OCI-LY7 (cell line): ENCODE measurements around the gene AGBL4. TPM values are rescaled to one million over a fixed set of nuclear protein-coding genes. Genes with fewer than 3 reads are reported as not detected.

ENCODE experiments used
- BruUV-seq: library from RNA; stranded (reverse); fragments of 400-500 nt; replicated peaks from 2 replicates; lab custom pipeline; 2021; lab: Mats Ljungman, UMichigan
- CTCF ChIA-PET: fragments of 300-600 bp; sonication (Branson Sonifier 250); formaldehyde crosslinking; loops from one replicate; lab custom pipeline; 2022; ENCODE audit warnings: antibody characterized with exemption; ENCODE audit not compliant: unreplicated experiment; lab: Charles Lee
- POLR2A ChIA-PET: fragments of 300-600 bp; sonication (Branson Sonifier 250); formaldehyde crosslinking; loops from one replicate; lab custom pipeline; 2022; ENCODE audit warnings: antibody characterized with exemption; lab: Charles Lee
- DNase-seq: peaks from one replicate; pipeline ENCODE4 v3.0.0-alpha.2; 2015; ENCODE audit warnings: low spot score
- H2AFZ ChIP-seq: fragments of 200-600 bp; sonication (generic), shearing (Covaris generic); 2 replicates; pipeline ENCODE4 v1.6.1; 2014; ENCODE audit warnings: mild to moderate bottlenecking, antibody characterized with exemption, low read length, moderate library complexity
- H3K27ac ChIP-seq: fragments of 200-600 bp; sonication (generic); 2 replicates; pipeline ENCODE4 v1.5.1; 2014; ENCODE audit warnings: mixed run types, low read depth, mild to moderate bottlenecking, moderate library complexity, low read length, inconsistent platforms; ENCODE audit not compliant: poor library complexity, severe bottlenecking
- H3K36me3 ChIP-seq: fragments of 200-600 bp; sonication (generic); 2 replicates; pipeline ENCODE4 v1.6.1; 2014; ENCODE audit warnings: mild to moderate bottlenecking, antibody characterized with exemption, low read length, moderate library complexity, mixed read lengths; ENCODE audit not compliant: insufficient read depth
- H3K4me1 ChIP-seq: fragments of 200-600 bp; sonication (generic); 2 replicates; pipeline ENCODE4 v1.5.1; 2014; ENCODE audit warnings: mild to moderate bottlenecking, low read length; ENCODE audit not compliant: insufficient read depth, poor library complexity, severe bottlenecking
- H3K4me2 ChIP-seq: fragments of 200-600 bp; sonication (generic); 2 replicates; pipeline ENCODE4 v1.6.1; 2014; ENCODE audit warnings: mild to moderate bottlenecking, low read length
- H3K4me3 ChIP-seq: fragments of 200-600 bp; sonication (generic); 2 replicates; pipeline ENCODE4 v1.5.1; 2014; ENCODE audit warnings: mild to moderate bottlenecking, low read depth, low read length; ENCODE audit not compliant: poor library complexity, severe bottlenecking
- H3K79me2 ChIP-seq: fragments of 200-600 bp; sonication (generic); 2 replicates; pipeline ENCODE4 v1.6.1; 2016; ENCODE audit warnings: low read depth, mild to moderate bottlenecking, low read length, moderate library complexity, mixed read lengths; ENCODE audit not compliant: insufficient read depth
- H3K9me2 ChIP-seq: fragments of 200-600 bp; sonication (generic); 2 replicates; pipeline ENCODE4 v1.6.1; 2016; ENCODE audit warnings: mild to moderate bottlenecking, low read length, mixed read lengths; ENCODE audit not compliant: insufficient read depth
- H3K9me3 ChIP-seq: fragments of 200-600 bp; sonication (generic); 2 replicates; pipeline ENCODE4 v1.6.1; 2014; ENCODE audit warnings: mild to moderate bottlenecking, mixed run types, low read length, mixed read lengths
- H4K20me1 ChIP-seq: fragments of 200-600 bp; sonication (generic); 2 replicates; pipeline ENCODE4 v1.6.1; 2014; ENCODE audit warnings: mild to moderate bottlenecking, antibody characterized with exemption, low read length, moderate library complexity, mixed read lengths; ENCODE audit not compliant: insufficient read depth
- CTCF ChIP-seq: fragments of 200-600 bp; sonication (generic); conservative IDR thresholded peaks from 2 replicates; pipeline ENCODE4 v1.5.1; 2014; ENCODE audit warnings: mild to moderate bottlenecking, antibody characterized with exemption, low read length, moderate library complexity, mixed read lengths
- EZH2phosphoT487 ChIP-seq: fragments of 200-600 bp; sonication (generic); IDR thresholded peaks from 2 replicates; pipeline ENCODE4 v1.6.1; 2018; ENCODE audit warnings: low read depth, borderline replicate concordance, mild to moderate bottlenecking, mixed run types, antibody characterized with exemption, low read length, moderate library complexity, mixed read lengths
- intact Hi-C: fragments of 100-400 bp; cut with micrococcal nuclease; formaldehyde crosslinking; loops from one replicate; pipeline ENCODE4 v1.10.0; 2022; ENCODE audit not compliant: unreplicated experiment
- total RNA-seq, 2 experiments: library from RNA; depleted of rRNA in 1 of 2; stranded (reverse); fragments of >200 nt in 1 of 2; shearing (Covaris generic) in 1 of 2; gene quantifications; 2 replicates each; pipeline ENCODE4 v1.2.3, GENCODE V29; 2014 to 2022

Gene AGBL4
- total RNA-seq, 2 experiments from 2014 or later = not detected

GRCh38 chr1:48882020-48882419, 1141.7 kb downstream of the AGBL4 start:
- no peak overlapping the region for H3K4me2 ChIP-seq
- intact Hi-C loops = no loop called here
- no peaks in the 10 kb centered on the region for H3K36me3 ChIP-seq
- no peaks in the 10 kb centered on the region for H3K9me3 ChIP-seq
- no peaks in the 10 kb centered on the region for H3K9me2 ChIP-seq
- H3K79me2 ChIP-seq = no peaks in the 10 kb centered on the region
- no peak overlapping the region for H3K4me3 ChIP-seq
- ChIA-PET POLR2A (interaction anchor here (0.6 to 0.8 kb wide), 2 partner anchors 916 to 1941 kb away, joined by 3 to 4 read pairs; no protein-coding TSS in a partner anchor), CTCF (no interaction called here)
- no TSS peak for BruUV-seq
- TF ChIP-seq EZH2phosphoT487 = no peak
- no peak for TF ChIP-seq CTCF
- no peaks in the 10 kb centered on the region for H3K4me1 ChIP-seq
- H3K27ac ChIP-seq = no peak overlapping the region
- no peaks in the 10 kb centered on the region for H4K20me1 ChIP-seq
- H2AFZ ChIP-seq = no peak overlapping the region
- no peak for DNase-seq

- Histone ChIP-seq H3K4me3 (no peak overlapping the region), H3K4me1 (no peaks in the 10 kb centered on the region), H3K36me3 (no peaks in the 10 kb centered on the region), H2AFZ (no peak overlapping the region), H4K20me1 (no peaks in the 10 kb centered on the region), H3K9me2 (no peaks in the 10 kb centered on the region), H3K79me2 (no peaks in the 10 kb centered on the region), H3K27ac (no peak overlapping the region), H3K4me2 (no peak overlapping the region), H3K9me3 (no peaks in the 10 kb centered on the region)
- TF ChIP-seq CTCF (no peak), EZH2phosphoT487 (no peak)
- intact Hi-C loops = no loop called here
- BruUV-seq = no TSS peak
- DNase-seq = no peak
- POLR2A ChIA-PET = interaction anchor here (0.7 kb wide), 1 partner anchor 468 kb away, joined by 3 read pairs; no protein-coding TSS in a partner anchor
- CTCF ChIA-PET = no interaction called here
These were observed 1145.4 kb downstream of the AGBL4 start for GRCh38 chr1:48878191-48878940.

- Histone ChIP-seq H3K36me3 (no peaks in the 10 kb centered on the region), H3K9me3 (no peaks in the 10 kb centered on the region), H3K9me2 (no peaks in the 10 kb centered on the region), H3K27ac (no peak overlapping the region), H3K4me3 (no peak overlapping the region), H3K4me2 (no peak overlapping the region), H3K4me1 (no peaks in the 10 kb centered on the region), H3K79me2 (no peaks in the 10 kb centered on the region), H4K20me1 (no peaks in the 10 kb centered on the region), H2AFZ (no peak overlapping the region)
- ChIA-PET CTCF (no interaction called here), POLR2A (no interaction called here)
- no peak for DNase-seq
- intact Hi-C loops = no loop called here
- no TSS peak for BruUV-seq
- no peak for TF ChIP-seq CTCF
- no peak for TF ChIP-seq EZH2phosphoT487
These were observed 1147.4 kb downstream of the AGBL4 start for GRCh38 chr1:48876330-48876785.
